HCT116 (cell line): ENCODE data around the gene PRRT1B.

Source experiments
- CEBPB ChIP-seq: IDR thresholded peaks from 2 replicates; pipeline ENCODE4 v1.6.1; 2012; ENCODE audit warnings: low read depth
- ELF1 ChIP-seq: IDR thresholded peaks from 2 replicates; pipeline ENCODE4 v1.6.1; 2012; ENCODE audit warnings: low read depth, borderline replicate concordance
- EZH2phosphoT487 ChIP-seq: fragments of 200-600 bp; IDR thresholded peaks from 2 replicates; pipeline ENCODE4 v1.6.1; 2018; ENCODE audit warnings: antibody characterized with exemption, borderline replicate concordance
- POLR2A ChIP-seq: IDR thresholded peaks from 2 replicates; pipeline ENCODE4 v1.7.0; 2011; ENCODE audit warnings: borderline replicate concordance; ENCODE audit not compliant: insufficient read depth, insufficient read length; ENCODE audit errors: extremely low read depth
- POLR2AphosphoS5 ChIP-seq: IDR thresholded peaks from 2 replicates; pipeline ENCODE4 v1.6.1; 2011; ENCODE audit warnings: mild to moderate bottlenecking, low read depth, low read length, moderate library complexity
- SP1 ChIP-seq: IDR thresholded peaks from 2 replicates; pipeline ENCODE4 v1.6.1; 2012; ENCODE audit warnings: low read depth
- ZBTB33 ChIP-seq: IDR thresholded peaks from 2 replicates; pipeline ENCODE4 v1.6.1; 2011; ENCODE audit warnings: mild to moderate bottlenecking, low read length, moderate library complexity; ENCODE audit not compliant: insufficient replicate concordance; ENCODE audit errors: extremely low read depth
- ZNF274 ChIP-seq: fragments of 200-500 bp; sonication (Bioruptor generic); IDR thresholded peaks from 2 replicates; pipeline ENCODE4 v1.6.1; 2014; ENCODE audit warnings: mild to moderate bottlenecking, low read depth, low read length, inconsistent platforms
- TF ChIP-seq, protein P1 (sequence below), 3 experiments: fragments of 200-600 bp in 1 of 3; sonication (generic) in 1 of 3; IDR thresholded peaks in 2 of 3; conservative IDR thresholded peaks in 1 of 3; 2 replicates each; pipeline ENCODE4 v1.5.1; 2012 to 2017; ENCODE audit warnings: low read depth in 2 of 3, low read length in 2 of 3, antibody characterized with exemption in 1 of 3, borderline replicate concordance in 1 of 3, control low read depth in 1 of 3, mild to moderate bottlenecking in 1 of 3, mixed read lengths in 1 of 3, mixed run types in 1 of 3, moderate library complexity in 1 of 3; ENCODE audit not compliant: insufficient read depth in 1 of 3
- TF ChIP-seq, protein P2 (sequence below): IDR thresholded peaks from 2 replicates; pipeline ENCODE4 v1.6.1; 2012; ENCODE audit warnings: low read depth

GRCh38 chr9:131567910-131568309, 22.6 kb downstream of the PRRT1B start:
- TF ChIP-seq POLR2AphosphoS5: no peak
- TF ChIP-seq ELF1: no peak
- TF ChIP-seq, protein P1, sequence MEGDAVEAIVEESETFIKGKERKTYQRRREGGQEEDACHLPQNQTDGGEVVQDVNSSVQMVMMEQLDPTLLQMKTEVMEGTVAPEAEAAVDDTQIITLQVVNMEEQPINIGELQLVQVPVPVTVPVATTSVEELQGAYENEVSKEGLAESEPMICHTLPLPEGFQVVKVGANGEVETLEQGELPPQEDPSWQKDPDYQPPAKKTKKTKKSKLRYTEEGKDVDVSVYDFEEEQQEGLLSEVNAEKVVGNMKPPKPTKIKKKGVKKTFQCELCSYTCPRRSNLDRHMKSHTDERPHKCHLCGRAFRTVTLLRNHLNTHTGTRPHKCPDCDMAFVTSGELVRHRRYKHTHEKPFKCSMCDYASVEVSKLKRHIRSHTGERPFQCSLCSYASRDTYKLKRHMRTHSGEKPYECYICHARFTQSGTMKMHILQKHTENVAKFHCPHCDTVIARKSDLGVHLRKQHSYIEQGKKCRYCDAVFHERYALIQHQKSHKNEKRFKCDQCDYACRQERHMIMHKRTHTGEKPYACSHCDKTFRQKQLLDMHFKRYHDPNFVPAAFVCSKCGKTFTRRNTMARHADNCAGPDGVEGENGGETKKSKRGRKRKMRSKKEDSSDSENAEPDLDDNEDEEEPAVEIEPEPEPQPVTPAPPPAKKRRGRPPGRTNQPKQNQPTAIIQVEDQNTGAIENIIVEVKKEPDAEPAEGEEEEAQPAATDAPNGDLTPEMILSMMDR (IDR thresholded peaks at IDR 0.05 in 2 of 3, conservative IDR thresholded peaks at IDR 0.05 in 1 of 3; ENCODE audit: borderline replicate concordance in 1 of 3, insufficient read depth in 1 of 3, low read depth in 2 of 3, low read length in 2 of 3): no peak
- TF ChIP-seq POLR2A: no peak
- TF ChIP-seq SP1: no peak
- TF ChIP-seq ZBTB33: no peak
- no peak for TF ChIP-seq EZH2phosphoT487
- no peak for TF ChIP-seq ZNF274
- TF ChIP-seq CEBPB: no peak
- TF ChIP-seq, protein P2, sequence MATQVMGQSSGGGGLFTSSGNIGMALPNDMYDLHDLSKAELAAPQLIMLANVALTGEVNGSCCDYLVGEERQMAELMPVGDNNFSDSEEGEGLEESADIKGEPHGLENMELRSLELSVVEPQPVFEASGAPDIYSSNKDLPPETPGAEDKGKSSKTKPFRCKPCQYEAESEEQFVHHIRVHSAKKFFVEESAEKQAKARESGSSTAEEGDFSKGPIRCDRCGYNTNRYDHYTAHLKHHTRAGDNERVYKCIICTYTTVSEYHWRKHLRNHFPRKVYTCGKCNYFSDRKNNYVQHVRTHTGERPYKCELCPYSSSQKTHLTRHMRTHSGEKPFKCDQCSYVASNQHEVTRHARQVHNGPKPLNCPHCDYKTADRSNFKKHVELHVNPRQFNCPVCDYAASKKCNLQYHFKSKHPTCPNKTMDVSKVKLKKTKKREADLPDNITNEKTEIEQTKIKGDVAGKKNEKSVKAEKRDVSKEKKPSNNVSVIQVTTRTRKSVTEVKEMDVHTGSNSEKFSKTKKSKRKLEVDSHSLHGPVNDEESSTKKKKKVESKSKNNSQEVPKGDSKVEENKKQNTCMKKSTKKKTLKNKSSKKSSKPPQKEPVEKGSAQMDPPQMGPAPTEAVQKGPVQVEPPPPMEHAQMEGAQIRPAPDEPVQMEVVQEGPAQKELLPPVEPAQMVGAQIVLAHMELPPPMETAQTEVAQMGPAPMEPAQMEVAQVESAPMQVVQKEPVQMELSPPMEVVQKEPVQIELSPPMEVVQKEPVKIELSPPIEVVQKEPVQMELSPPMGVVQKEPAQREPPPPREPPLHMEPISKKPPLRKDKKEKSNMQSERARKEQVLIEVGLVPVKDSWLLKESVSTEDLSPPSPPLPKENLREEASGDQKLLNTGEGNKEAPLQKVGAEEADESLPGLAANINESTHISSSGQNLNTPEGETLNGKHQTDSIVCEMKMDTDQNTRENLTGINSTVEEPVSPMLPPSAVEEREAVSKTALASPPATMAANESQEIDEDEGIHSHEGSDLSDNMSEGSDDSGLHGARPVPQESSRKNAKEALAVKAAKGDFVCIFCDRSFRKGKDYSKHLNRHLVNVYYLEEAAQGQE: no peak
